Stimulated activated CD8-positive, alpha-beta memory T cell treated with anti-CD3 and anti-CD28 coated beads, Interleukin-12 subunit alpha, Interleukin-12 subunit beta, amount 100 ng/mL, for 4 hours (primary cell): Measurements from ENCODE around the gene TNFSF12.
A peak's percentile ranks its signal among the peaks of the same experiment; 100 is the strongest.
"Not testable (repeated sequence)": the region's sequence is repeated elsewhere in the genome, so short reads cannot be mapped to it uniquely, and the experiment has no call there.

ENCODE experiments used
- DNase-seq: peaks from one replicate; pipeline ENCODE4 v3.0.0-alpha.2; 2020; ENCODE audit warnings: low read depth

TNFSF12 gene

DNA sequence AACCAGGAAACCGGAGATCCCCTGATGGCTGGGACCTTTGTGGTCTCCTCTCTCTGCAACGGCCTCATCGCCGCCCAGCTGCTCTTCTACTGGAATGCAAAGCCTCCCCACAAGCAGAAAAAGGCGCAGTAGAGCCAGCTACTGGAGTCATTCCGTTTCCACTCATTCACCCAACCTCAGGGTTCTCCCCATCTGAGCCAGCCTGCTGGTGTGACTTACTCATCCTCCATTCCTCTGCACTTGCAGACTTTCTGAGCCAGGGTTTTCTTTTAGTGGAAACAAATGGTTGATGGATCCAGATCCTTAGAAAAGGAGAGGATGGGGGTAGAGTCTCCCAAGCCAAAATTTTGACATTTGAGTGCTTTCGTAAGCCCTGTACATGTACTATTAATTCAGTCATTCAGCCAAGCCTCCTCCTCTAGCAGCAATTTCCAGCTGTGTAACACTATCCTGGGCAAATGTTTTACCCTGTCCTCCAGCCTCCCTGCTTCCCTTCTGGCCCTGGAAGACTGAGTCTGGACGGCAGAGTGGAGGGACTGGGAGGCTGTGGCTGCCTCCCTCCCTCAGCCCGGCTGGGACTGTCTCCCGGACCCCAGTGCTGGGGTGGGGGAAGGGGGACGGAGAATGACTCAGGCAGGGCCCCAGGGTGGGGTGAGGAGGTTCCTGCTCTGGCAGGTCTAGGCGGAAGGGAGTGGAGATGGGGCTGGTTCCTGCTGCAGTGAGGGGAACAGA lies 38.7 kb downstream of the TNFSF12 start:
- no peak for DNase-seq

DNA sequence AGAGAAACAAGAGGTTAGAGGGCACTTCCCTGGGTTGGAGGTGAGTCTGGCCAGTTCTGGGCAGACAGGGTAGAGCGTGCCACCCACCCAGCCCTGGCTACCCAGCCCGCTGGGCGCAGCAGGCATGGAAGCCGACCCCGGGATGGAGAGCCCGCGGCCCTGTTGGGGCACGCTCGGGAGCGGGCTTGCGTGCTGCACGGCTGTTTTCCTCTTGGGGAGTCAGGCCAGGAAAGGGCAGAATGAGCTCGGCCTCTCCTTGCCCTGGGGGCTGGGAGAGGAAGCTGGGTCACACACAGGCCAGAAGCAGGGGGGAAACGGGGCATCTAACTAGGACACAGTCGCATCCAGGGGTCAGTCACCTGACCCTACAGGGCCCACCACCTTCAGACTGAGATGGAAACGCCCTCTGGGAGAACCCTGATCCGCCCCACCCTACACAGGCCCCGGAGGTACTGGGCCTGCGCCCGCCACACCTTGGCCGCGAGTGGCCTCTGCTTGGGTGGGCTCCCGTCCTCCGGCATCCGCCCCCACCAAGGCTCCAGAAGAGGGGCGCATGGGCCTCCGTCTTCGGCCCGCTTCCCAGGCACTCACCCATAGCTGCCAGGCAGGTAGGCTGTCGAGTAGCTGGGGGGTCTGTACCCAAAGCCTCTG lies 39.8 kb downstream of the TNFSF12 start:
- no peak for DNase-seq

GRCh38 chr17:7589204-7589868 lies 40.5 kb downstream of the TNFSF12 start:
- DNase-seq: peak; percentile 50

GRCh38 chr17:7589891-7590691 lies 41.2 kb downstream of the TNFSF12 start, which contains the start of gene SOX15:
Gene SOX15, minus strand, starts transcription at chr17:7590094. Its CDS starts 418 bp downstream, at chr17:7589676.
- DNase-seq: no peak

- DNase-seq: no peak
Measured at GRCh38 chr17:7590743-7591142, 41.9 kb downstream of the TNFSF12 start.

GRCh38 chr17:7591596-7591995 lies 42.7 kb downstream of the TNFSF12 start:
- DNase-seq: no peak

DNA sequence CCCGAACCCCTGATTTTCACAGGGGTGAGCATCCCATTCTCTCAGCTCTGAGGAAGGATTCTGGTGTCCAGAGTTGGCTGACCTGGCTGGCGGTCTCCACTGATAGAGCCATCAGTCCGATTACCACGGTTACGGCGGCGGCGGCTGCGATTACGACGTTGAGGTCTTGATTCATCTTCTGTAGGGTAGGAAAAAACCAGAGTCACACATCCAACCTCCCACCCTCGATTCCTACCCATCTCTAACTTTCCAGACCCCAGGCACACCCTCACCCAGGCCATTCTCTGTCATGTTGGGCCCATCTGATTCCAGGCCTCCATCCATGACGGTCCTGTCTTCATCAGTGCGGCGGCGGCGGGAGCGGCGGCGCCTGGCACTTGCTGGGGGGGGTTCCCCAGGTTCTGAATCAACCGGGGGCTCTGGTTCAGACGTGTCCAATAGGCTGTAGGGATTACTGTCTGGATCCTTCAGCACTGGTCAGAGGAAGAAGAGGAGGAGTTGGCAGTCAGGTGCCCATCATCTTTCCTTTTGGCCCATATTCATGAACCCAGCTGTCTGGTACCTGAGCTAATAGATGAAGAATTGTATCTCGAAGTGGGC lies 43.7 kb downstream of the TNFSF12 start:
- no peak for DNase-seq

GRCh38 chr17:7593296-7593695 lies 44.4 kb downstream of the TNFSF12 start:
- no peak for DNase-seq

DNA sequence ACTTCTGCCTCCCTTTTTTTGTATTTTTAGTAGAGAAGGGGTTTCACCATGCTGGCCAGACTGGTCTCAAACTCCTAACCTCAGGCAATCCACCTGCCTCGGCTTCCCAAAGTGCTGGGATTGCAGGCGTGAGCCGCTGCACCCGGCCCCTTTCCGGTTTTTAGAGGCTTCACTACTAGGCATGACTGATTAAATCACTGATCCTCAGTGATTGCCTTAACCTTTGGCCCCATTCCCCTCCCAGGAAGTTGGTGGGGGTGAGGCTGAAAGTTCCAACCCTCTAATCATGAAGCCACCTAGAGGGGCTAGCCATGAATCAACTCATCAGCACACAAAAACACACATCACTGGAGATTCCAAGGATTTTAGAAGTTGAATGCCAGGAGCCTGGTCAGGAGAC lies 48.7 kb downstream of the TNFSF12 start:
- DNase-seq: not testable (repeated sequence)

DNA sequence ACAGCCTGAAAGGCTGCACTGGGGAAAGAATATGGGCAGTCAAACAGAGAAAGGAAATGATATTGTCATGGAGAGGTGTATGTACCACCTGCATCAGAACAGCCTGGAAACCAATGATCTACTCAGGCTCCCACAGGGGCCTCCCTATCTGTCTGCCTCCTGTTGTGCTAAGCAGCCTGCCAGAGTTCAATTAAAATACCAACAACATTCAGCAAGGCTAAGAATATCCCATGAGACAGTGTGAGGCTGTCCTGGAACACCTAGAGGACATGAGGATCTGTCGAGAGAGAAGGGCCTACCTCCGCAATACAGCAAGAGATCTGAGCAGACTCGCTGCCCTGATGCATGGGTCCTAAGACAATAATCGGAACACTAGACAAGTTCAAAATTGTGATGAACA lies 57.4 kb downstream of the TNFSF12 start:
- DNase-seq: no peak
